ENCODE data around the gene PUSL1. TPM values are rescaled to one million over a fixed set of nuclear protein-coding genes. Genes with fewer than 3 reads are reported as not detected.

PUSL1 gene
- polyA plus RNA-seq, 5 donors: 4.6 to 12.3 (median 6.4) TPM

GRCh38 chr1:1293263-1294249, 14.8 kb upstream of the PUSL1 start:
- no peak for DNase-seq

DNA sequence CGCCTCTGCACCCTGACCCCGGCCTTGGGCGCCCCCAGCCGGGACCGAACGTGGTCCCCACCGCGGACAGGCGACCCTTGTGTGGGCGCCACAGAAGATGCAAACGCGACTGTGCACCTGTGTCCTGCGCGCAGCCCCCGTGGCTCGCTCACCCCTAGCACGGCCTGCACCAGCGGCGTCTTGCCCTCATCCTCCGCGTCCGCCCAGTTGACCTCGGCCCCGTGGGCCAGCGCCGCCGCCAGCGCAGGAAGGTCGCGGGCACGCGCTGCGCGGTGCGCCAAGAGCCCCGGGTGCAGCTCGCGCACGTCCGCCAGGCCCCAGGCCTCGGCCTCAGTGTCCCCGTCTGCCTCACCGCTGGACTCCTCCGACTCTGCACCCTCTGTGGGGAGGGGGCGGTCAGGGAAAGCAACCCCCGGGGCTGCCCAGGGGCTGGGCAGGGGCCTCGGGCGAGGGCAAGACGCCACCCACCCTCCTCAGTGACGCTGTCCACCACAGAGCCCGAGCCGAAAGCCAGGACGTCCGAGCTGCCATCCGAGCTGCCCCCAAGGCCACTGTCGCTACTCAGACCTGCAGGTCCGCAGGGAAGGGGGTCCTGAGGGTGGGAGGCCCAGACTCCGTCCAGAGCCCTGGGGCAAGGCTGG, 14.0 kb upstream of the PUSL1 start:
- DNase-seq: no peak

- DNase-seq: no peak
Measured at GRCh38 chr1:1295154-1295923, 13.1 kb upstream of the PUSL1 start.

DNA sequence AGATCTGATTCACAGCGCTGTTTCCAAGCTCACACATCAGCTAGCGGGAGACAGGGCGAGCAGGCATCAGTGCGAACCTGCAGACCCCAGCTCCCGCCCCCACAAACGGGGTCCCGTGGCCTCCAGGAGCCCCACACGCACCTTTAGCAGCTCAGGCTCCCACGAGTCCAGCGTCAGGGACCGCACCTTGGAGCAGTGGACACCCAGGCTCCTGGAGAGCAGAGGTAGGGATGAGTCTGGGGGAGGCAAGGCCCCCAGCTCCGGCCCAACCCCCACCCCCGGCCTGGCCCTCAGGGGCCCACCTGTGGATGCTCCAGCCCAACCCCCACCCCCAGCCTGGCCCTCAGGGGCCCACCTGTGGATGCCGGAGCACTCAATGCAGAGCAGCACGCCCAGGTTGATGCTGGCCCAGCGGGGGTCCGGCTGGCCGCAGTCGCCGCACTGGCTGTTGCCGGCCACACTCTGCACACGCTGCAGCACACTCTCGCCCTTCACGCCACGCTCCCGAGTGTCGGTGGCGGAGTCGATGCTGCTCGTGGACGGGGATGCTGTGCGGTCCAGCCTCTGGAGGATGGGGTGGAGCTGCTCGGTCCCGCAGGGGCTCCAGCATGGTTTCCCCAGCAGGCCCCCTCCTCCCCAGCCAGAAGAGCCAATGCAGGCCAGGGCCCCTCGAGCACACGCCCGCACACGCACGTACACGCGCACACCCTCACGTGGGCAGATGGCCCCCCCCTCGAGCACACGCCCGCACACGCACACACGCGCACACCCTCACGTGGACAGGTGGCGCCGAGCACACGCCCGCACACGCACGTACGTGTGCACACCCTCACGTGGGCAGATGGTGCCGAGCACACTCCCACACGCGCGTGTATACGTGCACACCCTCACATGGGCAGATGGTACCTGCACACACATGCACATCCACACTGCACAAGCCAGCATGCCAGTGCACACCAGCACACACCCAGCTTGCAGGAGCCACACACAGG, 12.0 kb upstream of the PUSL1 start:
- DNase-seq: no peak

- no peak for DNase-seq
Measured at GRCh38 chr1:1297802-1298424, 10.5 kb upstream of the PUSL1 start.

- no peak for DNase-seq
Measured at GRCh38 chr1:1298861-1299685, 9.3 kb upstream of the PUSL1 start.

GRCh38 chr1:1299686-1300351, 8.6 kb upstream of the PUSL1 start:
- no peak for DNase-seq

DNA sequence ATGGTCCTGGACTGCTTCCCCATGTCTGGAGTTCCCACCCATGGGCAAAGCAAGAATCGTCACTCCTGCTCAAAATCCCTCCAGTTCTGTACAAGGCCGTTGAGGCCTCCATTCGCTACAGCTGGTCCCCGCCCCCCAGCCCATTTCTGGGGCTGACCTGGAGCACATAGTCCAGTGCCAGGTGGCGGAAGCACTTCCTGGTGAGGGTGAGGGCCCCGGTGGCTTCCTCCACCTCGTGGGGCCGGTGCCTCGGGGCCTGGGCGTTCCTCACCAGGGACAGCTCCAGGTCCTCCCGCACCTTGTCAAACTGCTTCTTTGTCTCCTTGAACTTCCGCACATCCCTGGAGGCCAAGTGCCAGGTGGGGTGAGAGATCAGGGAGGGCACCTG, 8.1 kb upstream of the PUSL1 start:
- DNase-seq: no peak

DNA sequence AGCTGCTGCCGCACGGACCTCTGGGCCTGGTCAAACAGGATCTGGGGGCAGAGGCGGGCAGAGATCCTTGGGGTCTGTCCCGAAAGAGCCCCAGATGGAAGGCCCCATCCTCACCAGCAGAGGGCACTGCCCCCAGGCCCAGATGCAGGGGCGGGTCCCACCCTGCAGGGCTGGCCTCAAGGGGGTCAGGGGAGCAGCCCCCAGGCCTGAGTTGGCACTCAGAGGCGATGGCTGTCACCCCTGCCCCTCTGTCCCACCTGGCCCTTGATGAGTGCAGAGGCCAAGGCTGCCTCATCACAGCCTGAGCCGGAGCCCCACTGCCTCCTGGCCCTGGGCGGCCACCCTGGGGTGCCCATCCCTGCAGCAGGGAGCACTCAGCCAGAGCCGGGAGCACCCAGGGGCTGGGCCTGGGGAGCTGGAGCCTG, 6.4 kb upstream of the PUSL1 start:
- DNase-seq: no peak

DNA sequence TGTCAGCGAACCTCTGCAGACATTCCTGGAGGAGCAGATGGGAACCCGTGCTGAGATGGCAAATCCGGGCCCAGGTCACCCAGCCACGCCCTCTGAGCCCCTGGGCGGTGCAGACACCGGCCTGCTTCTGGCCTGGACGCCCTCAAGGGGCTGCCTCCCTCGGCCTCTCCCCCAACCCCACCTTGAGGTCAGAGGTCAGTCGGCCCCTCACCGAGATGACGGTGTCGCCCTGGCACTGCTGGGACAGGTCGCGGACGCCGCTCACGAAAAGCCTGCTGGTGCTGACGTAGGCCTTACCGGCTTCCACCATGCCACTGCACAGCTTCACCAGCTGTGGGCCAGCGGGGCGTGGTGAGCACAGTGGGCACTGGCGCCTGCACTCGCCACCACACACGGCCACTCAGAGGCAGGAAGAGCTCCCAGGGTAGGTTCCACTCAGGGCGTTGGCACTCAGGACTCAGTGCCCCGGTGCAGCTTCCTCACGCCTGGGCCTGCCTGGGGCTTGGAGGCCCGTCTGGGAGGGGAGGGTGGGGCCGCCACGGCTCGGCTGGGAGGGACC, 5.4 kb upstream of the PUSL1 start:
- no peak for DNase-seq

- no peak for DNase-seq
Measured at GRCh38 chr1:1303736-1304135, 4.7 kb upstream of the PUSL1 start.

DNA sequence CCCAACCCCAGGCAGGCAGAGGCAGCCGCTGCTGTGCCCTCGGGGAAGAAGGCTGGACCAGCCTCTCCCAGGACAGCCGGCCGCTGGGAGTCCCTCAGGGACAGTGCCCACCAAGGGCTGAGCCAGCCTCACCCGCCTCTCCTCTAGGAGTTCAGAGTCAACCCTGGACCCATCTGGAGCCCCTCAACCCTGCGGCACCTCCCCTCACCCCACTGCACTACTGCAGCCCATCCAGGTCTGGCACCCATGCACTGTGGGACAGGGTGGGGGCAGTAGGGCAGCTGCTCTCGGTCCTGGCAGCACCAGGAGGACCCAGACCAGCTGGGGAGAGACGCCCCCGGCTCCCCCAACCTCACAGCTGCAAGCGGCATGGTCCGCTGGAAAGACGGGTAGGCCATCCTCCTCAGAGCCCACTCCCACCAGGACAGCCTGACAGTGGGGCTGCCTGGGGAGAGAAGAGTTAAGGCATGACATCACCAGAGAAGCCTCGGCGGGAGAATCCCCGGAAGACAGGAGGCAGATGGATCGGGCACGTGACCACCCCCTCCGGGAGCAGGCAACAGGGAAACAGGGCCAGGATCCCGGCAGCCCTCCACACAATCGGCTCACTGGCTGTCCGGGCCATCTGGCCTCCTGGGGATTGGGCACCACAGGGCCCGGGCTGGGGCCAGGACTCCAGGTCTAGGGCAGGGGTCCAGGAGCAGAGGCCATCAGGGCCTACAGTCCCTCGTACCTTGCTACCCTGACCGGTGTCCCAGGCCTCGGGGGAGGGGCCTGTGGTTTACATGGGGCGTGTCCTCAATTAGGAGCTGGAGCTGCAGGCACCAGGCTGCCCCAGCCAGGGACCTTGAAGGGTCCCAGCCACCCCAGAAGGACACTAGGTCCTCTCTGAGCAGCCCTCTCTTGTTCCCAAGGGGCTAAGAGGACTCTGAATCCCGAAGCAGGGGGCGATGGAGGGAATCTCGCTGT, 3.8 kb upstream of the PUSL1 start:
- peak; percentile 70 to 79 for DNase-seq

DNA sequence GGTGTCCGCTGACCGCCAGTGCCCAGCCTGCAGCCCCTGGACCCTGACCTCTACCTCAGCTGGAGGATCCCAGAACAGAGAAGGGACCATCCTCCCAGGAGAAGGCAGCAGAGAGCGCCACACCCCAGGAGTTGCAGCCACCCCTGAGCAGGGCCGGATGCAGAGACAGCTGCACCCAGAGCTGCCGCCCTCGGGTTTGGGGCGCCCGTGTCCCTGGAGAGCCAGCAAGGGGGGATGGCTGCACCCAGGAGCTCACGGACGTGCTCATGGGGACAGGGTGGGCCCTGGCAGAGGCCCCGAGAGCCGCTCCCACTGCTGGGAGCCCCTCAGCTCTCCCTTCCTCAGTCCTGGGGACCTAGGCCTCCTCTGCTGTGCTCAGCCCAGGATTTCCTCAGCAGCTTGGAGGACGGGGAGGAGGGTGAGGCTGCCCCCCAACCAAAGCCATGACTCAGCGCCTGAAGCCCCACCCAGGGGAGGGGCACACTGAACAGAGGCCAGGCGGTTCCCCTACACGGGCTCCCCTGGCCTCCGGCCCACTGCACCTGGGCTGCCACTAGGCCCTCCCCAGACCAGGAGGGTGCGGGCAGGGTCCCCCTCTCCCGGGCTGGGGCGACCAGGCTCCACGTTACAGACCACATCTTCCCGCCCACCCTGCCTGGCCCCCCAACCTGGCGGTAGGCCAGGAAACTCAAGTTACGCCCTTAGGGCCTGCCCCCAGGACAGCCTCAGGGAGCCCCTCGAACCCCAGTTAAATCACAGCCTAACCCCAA, 2.9 kb upstream of the PUSL1 start:
- DNase-seq: no peak

- DNase-seq: no peak
Measured at GRCh38 chr1:1306070-1306660, 2.2 kb upstream of the PUSL1 start.

DNA sequence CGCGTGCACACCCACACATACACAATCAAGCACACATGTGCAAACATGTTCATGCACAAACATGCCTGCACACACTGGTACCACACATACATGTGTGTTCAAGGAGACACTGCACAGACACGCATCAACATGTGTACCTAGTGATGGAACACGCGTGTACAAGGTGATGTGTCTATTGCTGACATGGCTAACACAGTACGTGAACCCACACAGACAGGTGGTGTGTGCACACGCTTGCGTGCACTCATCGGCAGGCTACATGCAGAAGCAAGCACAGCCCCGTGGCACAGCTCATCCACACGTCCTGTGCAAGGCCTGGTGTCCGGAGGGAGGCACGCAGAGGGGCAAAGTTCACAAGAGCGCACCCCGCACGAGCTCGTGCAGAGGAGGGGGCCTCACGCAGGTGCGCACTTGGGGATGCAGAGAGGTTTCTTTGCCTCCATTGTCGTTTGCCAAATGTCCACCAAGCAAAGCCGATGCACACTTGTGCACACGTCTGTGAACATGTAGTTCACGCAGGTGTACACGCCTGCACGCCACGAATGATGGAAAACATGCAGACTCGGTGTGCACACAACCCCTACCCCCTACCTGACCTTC, 1.6 kb upstream of the PUSL1 start:
- no peak for DNase-seq

All from right lung (tissue), 5 donors.